Stimulated activated CD4-positive, alpha-beta T cell treated with anti-CD3 and anti-CD28 coated beads, Interleukin-15, amount 100 ng/mL, for 1 hour (primary cell): ENCODE data around the gene PCDH15.

Experiments used
- DNase-seq, 2 donors: peaks; one replicate each; pipeline ENCODE4 v3.0.0-alpha.2; 2020; ENCODE audit warnings: low read depth in 1 of 2, low spot score in 1 of 2

PCDH15 gene

GRCh38 chr10:54139819-54140428 is 661.1 kb downstream of the PCDH15 start:
- DNase-seq: no peak

- DNase-seq: no peak
These were observed 663.6 kb downstream of the PCDH15 start for GRCh38 chr10:54137396-54137795.

- DNase-seq: no peak
These were observed 667.8 kb downstream of the PCDH15 start for GRCh38 chr10:54133203-54133602.

- no peak for DNase-seq
These were observed 669.2 kb downstream of the PCDH15 start for GRCh38 chr10:54131833-54132232.

- DNase-seq: no peak
These were observed 670.6 kb downstream of the PCDH15 start for GRCh38 chr10:54130394-54130793.

GRCh38 chr10:54125098-54125747 is 675.8 kb downstream of the PCDH15 start:
- no peak for DNase-seq

GRCh38 chr10:54124209-54124885 is 676.7 kb downstream of the PCDH15 start:
- no peak for DNase-seq

- DNase-seq: no peak
These were observed 680.2 kb downstream of the PCDH15 start for GRCh38 chr10:54120806-54121205.

- no peak for DNase-seq
These were observed 692.1 kb downstream of the PCDH15 start for GRCh38 chr10:54108961-54109360.

GRCh38 chr10:54096892-54097291 is 704.1 kb downstream of the PCDH15 start:
- DNase-seq: no peak

- no peak for DNase-seq
These were observed 706.7 kb downstream of the PCDH15 start for GRCh38 chr10:54094321-54094720.

- DNase-seq: no peak
These were observed 709.8 kb downstream of the PCDH15 start for GRCh38 chr10:54091237-54091636.

- DNase-seq: no peak
These were observed 719.1 kb downstream of the PCDH15 start for GRCh38 chr10:54081950-54082349.

GRCh38 chr10:54067361-54067760 is 733.7 kb downstream of the PCDH15 start:
- DNase-seq: no peak

GRCh38 chr10:54066646-54067045 is 734.4 kb downstream of the PCDH15 start:
- DNase-seq: no peak

- no peak for DNase-seq
These were observed 735.9 kb downstream of the PCDH15 start for GRCh38 chr10:54065106-54065505.

GRCh38 chr10:54064215-54064614 is 736.8 kb downstream of the PCDH15 start:
- no peak for DNase-seq

- no peak for DNase-seq
These were observed 737.5 kb downstream of the PCDH15 start for GRCh38 chr10:54063514-54063913.

- no peak for DNase-seq
These were observed 740.5 kb downstream of the PCDH15 start for GRCh38 chr10:54060572-54060971.

GRCh38 chr10:54057357-54057756 is 743.7 kb downstream of the PCDH15 start:
- no peak for DNase-seq

GRCh38 chr10:54026340-54026739 is 774.7 kb downstream of the PCDH15 start:
- DNase-seq: no peak

- DNase-seq: no peak
These were observed 789.9 kb downstream of the PCDH15 start for GRCh38 chr10:54011117-54011516.
